Stimulated activated CD4-positive, alpha-beta T cell treated with anti-CD3 and anti-CD28 coated beads, Interleukin-4, amount 100 ng/mL, for 48 hours (primary cell): Measurements from ENCODE around the gene PRKAG2.
"Not testable (repeated sequence)": the region's sequence is repeated elsewhere in the genome, so short reads cannot be mapped to it uniquely, and the experiment has no call there.

Experiments
- DNase-seq, 2 donors: peaks; one replicate each; pipeline ENCODE4 v3.0.0-alpha.2; 2020; ENCODE audit warnings: low read depth in 2 of 2

PRKAG2 gene

DNA sequence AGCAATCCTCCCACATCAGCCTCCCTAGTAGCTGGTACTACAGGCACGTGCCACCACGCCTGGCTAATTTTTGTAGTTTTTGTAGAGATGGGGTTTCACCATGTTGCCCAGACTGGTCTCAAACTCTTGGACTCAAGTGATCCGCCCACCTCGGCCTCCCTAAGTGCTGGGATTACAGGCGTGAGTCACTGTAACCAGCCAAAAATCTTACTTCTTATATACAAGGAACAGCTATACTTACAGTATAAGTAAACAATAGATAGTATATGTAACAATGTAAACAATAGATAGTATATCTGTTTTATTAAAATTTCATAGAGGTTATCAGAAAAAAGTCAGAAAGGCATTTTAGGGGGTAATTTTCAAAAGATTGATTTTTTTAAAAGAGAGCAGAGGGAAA is 128.9 kb downstream of the PRKAG2 start:
- not testable (repeated sequence) for DNase-seq

- DNase-seq, result no peak
These were observed 131.2 kb downstream of the PRKAG2 start for GRCh38 chr7:151745706-151746105.

GRCh38 chr7:151744656-151745638 is 132.0 kb downstream of the PRKAG2 start:
- peak in 1 of 2 donors; percentile 29 for DNase-seq

GRCh38 chr7:151744051-151744580 is 132.8 kb downstream of the PRKAG2 start:
- no peak for DNase-seq

DNA sequence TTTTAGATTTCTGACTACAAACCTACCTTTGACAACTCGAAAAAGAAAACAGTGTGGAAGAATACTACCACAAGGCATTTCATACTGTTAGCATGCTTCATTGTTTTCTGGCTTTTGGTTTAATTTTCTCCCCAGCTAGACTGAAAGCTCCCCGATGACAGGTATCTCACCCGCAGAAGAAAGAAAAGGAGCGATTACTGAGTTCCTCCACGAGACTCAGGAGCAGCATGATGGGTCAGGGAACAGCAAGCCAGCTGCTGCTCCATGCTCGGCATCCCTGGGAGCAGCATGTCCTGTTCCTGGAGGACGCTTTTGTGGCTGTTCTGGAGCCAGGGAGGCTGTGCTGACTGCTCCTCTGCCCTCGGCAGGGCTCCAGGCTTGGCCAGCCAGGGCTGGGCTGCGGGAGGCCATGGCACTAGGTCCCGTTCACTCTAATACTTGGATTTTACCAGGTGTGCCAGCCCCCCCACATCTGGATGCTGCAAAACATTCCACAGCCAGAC is 133.4 kb downstream of the PRKAG2 start:
- DNase-seq, result no peak

- no peak for DNase-seq
These were observed 134.0 kb downstream of the PRKAG2 start for GRCh38 chr7:151742713-151743480.

DNA sequence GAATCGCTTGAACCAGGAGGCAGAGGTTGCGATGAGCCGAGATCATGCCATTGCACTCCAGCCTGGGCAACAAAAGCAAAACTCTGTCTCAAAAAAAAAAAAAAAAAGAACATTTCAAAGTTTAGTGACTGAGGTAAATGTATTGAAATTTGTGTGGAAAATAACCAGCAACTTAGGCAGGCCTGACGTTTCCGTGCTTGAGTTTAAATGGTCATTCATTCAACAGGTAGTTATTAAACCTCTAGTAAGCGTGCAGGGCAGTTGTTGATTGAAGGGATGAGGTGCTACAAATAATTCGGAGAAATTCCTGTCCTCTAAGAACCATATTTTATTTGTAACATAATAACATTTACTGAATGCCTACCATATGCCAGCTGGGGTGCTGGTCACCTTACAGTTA is 135.3 kb downstream of the PRKAG2 start:
- no peak for DNase-seq

DNA sequence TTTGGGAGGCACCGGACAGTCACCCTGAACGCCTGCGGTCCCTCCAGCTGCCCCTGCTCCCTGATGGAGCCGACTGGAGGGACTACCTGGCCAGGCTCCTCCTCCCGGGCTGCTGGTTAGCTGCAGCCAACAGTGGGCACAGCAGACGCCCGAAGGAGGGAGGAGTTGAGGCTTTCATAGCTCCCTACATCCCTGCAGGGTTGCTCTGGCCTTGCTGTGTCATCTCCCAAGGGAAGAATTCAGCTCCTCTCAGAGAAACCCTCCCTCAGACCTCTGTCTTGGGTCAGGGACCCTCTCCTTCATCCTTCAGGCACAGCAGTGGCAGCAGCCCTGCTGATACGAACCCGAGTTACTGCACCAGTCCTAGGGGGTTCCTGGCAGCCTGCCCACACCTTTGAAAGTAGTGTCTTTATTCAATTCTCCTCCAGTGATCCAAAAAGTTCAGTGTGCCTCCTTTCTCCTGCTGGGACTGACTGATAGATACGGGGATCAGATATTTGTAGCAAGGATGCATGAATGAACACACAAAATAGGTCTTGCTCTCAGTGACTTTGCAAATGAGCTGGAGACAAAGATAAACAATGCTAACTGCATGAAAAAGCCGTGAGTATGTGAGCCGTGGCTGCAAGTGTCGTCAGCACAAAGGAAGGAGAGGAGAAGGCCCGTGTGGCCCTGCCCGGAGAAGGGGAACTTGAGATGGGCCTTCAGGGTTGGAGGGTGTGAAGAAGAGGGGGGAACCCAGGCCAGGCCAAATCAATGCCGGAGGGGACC is 136.6 kb downstream of the PRKAG2 start:
- no peak for DNase-seq

DNA sequence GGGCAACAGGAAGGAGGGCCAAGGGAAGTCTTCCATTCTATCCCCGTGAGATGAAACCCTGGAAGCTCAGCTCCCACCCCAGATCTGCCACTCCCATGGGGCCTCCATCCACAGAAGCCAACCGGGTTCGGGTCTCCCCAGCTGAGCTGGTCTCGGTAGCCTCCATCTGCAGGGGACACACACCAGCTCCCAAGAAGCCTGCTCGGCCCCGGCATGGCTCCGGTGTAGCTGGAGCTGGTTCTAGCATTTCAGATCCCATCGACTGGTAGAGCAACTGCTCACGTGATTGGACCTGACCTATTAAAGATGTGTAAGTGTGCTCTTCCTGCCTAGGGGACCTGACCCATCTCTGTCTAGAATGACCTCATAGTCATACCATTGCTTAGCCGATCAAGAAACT is 138.0 kb downstream of the PRKAG2 start:
- no peak for DNase-seq

GRCh38 chr7:151736403-151736909 is 140.5 kb downstream of the PRKAG2 start:
- no peak for DNase-seq

DNA sequence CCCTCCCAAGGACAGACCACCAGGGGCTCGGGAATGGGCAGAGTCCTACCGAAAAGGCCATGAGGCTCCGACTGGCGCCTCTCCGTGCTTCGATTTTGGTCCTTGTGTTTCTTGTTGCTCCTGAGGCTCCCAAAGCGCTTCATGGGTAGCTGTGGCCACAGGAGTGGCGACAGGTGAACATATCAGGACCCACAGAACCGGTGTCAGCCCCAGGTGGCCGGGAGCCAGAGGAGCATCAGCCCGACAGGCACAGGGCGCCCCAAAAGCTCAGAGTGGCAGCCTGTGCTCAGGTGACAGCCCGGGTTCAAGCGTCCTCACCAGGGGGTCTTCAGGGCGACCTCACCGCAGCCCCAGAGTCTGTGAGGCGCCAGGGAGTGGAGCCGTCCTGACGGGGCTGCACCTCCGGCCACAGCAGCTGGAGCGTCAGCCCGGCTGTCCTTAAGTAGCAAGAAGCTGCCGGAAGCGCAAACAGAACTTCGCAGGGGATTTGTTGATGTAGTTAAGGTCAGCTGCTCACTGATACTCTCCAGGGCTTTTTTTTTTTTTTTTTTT is 141.0 kb downstream of the PRKAG2 start:
- no peak for DNase-seq

DNA sequence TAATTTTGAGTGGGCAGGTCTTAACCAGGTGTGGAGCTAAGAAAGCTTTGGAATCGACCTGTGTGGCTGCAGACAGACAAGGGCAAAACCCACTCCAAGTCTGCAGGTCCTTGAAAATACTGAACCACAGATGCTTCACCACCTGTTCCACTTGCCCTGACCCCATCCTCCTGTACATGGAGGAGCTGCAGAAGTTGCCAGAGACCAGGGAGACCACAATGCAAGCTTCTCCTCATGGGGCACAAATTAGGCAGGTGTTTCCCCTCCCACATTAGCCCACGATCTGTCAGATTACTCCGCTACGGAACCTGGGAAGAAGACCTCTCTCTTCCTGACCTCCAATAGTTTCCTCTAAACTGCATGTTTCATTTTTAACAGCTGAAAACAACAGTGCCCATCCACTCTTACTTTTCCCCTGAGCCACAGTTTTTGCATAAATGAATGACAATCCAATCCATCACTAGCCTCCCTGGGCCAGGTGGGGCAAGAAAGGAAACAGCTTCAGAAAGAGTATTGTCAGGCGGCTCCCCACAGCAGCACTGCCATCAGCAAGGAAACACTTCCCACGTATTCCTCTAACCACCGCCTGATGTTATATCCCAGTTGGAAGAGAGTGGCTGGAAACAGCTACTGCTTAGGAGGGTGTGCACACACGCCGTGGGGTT is 141.6 kb downstream of the PRKAG2 start:
- DNase-seq, result no peak

DNA sequence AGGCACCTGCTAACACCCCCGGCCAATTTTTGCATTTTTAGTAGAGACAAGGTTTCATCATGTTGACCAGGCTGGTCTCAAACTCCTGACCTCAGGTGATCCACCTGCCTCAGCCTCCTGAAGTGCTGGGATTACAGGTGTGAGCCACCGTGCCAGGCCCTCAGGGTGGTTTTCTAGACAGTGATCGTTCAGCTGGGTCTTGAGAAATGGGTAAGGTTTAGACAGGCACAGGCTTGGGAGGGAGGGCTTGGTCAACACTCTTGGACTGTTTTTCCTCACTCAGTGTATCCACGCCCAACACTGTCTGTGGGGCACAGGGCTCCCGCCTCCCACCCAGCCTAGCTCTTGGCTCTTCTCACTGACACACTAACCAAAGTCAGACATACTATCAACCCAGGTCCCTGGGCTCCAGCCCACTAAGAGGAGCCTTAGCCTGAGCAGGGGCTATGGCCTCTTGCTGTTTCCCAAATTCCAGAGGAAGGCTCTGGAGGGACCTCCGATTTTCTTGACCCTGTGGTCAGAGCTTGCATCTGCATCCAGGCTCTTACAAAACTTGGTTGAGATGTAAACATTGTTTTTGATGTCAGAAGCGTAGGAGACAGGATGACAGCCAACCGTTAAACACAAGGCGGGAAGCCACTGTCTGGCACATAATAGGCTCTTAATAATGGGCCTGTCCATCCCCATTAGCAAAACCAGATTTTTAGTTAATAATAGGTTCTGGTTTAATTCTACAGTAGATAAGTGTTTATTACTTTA is 143.9 kb downstream of the PRKAG2 start:
- no peak for DNase-seq

- DNase-seq, result no peak
These were observed 144.6 kb downstream of the PRKAG2 start for GRCh38 chr7:151732292-151732691.

DNA sequence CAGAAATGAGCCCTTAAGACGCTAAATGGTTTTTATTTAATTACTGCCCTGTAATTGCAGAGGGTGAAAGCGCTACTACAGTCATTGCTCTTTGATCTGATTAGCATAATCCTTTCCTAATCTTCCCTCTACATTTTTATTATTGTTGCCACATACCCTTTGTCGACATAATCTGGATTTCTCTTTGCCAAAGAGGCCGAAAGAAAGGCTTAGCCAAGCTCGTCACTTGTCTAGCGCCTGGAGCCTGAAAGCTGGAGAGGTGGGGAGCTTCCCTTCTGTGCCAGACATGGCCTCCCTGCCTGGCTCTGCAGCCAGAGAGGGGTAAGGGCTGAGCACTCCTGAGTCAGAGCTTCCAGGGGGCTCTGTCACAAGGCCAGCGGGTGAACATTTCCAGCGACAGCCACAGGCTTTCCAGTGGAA is 145.9 kb downstream of the PRKAG2 start:
- DNase-seq, result no peak

DNA sequence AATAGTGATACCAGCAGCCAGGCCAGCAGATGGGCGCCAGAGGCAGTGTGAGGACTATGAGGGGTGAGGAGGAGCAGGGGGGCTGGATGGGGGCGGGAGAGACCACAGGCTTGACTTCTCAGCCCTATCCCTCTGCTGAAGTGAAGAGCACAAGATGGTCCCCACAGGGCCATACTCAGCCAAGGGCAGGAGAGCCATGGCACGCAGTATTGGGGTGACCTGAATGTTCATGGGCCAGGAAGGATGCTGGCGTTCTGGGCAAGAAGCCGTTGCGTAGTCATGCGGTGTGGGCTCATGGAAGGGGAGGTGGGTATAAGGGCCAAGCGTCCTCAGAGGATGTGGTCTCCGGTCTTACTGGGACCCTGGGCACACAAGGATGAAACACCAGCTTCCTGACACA is 146.3 kb downstream of the PRKAG2 start:
- no peak for DNase-seq

- no peak for DNase-seq
These were observed 147.4 kb downstream of the PRKAG2 start for GRCh38 chr7:151729521-151729921.

DNA sequence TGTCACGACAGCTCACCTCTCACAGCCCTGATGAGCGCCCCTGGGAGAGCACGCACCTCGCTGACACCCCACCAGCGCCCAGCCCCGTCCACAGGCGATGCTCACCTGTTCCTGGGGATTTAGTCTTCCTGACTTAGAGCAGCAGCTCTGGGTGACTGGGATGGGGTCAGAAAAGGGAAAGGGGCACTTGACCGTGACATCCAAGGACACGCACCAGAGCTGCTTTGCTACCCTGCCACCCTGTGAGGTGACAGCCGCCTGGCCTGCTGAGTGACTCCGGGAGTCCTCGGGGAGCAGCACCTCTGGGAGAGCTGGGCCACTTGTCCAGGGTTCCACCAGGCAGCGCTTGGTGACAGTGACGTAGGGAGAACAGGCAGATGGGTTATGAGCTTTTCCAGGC is 148.2 kb downstream of the PRKAG2 start:
- DNase-seq, result no peak

DNA sequence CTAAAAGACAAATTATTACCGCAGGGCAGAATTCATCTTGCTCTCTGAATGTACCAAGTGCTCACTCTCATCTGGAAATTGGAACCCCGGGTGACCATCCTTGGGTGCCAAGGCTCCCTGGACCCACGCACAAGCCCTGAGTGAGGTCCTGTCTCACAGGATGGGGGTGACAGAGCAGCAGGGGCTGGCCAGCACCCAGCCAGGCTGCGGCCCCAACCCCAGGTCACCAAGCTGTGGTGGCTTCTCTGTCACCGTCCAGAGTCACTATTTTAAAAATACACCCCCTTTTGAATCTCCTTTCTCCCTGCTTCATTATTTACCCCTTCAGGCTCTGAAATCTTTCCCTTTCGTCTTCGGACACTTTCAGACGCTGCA is 148.6 kb downstream of the PRKAG2 start:
- DNase-seq, result no peak
